ENCODE results near the gene AGRN.

DNA sequence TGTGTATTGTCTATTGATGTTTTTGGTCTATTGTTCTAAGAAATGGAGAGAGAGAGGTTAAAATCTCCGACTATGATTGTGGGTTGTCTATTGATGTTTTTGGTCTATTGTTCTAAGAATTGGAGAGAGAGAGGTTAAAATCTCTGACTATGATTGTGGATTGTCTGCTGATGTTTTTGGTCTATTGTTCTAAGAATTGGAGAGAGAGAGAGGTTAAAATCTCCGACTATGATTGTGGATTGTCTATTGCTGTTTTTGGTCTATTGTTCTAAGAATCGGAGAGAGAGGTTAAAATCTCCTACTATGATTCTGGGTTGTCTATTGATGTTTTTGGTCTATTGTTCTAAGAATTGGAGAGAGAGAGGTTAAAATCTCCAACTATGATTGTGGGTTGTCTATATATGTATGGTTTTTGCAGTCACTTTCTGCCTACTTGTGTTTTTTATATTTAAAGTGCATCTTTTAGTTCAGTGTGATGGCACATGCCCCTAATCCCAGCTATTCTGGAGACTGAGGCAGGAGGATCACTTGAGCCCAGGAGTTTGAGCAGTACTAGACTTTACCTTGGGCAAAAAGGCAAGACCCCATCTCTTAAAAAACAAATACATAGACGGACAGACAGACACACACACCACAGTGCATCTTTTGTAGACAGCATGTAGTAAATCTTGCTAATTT lies 79.7 kb downstream of the AGRN start:
- TF ChIP-seq, protein P1, sequence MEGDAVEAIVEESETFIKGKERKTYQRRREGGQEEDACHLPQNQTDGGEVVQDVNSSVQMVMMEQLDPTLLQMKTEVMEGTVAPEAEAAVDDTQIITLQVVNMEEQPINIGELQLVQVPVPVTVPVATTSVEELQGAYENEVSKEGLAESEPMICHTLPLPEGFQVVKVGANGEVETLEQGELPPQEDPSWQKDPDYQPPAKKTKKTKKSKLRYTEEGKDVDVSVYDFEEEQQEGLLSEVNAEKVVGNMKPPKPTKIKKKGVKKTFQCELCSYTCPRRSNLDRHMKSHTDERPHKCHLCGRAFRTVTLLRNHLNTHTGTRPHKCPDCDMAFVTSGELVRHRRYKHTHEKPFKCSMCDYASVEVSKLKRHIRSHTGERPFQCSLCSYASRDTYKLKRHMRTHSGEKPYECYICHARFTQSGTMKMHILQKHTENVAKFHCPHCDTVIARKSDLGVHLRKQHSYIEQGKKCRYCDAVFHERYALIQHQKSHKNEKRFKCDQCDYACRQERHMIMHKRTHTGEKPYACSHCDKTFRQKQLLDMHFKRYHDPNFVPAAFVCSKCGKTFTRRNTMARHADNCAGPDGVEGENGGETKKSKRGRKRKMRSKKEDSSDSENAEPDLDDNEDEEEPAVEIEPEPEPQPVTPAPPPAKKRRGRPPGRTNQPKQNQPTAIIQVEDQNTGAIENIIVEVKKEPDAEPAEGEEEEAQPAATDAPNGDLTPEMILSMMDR (IDR thresholded peaks at IDR 0.05): no peak
- TF ChIP-seq POLR2A (IDR thresholded peaks at IDR 0.05): no peak
